ENCODE results near the gene NCKIPSD.

The NCKIPSD gene

GRCh38 chr3:48647714-48648113 is 38.0 kb downstream of the NCKIPSD start:
- no peak for DNase-seq (ENCODE audit: low spot score)

GRCh38 chr3:48644898-48645760 is 40.6 kb downstream of the NCKIPSD start:
- no peak for DNase-seq (ENCODE audit: low spot score)

GRCh38 chr3:48642605-48643004 is 43.1 kb downstream of the NCKIPSD start:
- DNase-seq (ENCODE audit: low spot score): no peak

- no peak for DNase-seq (ENCODE audit: low spot score)
Observed at GRCh38 chr3:48641396-48641795, 44.3 kb downstream of the NCKIPSD start.

- no peak for DNase-seq (ENCODE audit: low spot score)
Observed at GRCh38 chr3:48639944-48640606, 45.6 kb downstream of the NCKIPSD start.

DNA sequence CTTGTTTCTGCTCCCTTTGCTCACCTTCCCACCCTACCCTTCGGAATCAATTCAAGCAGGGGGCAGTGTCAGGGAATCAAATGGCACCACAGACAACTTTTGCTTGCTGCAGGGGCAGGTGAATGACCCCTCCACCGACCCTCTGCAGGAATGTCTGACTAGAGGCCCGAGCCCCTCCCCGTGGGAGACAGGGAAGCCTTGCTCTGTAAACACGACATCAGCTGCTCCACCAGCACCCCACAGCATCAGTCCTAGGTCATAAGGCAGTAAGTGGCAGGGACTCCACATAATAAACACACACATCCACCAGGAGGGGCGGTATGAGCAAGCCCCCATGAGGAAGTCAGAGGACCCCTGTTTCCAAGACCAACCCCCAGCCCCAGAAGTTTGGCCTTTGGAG is 48.4 kb downstream of the NCKIPSD start:
- DNase-seq (ENCODE audit: low spot score): no peak

DNA sequence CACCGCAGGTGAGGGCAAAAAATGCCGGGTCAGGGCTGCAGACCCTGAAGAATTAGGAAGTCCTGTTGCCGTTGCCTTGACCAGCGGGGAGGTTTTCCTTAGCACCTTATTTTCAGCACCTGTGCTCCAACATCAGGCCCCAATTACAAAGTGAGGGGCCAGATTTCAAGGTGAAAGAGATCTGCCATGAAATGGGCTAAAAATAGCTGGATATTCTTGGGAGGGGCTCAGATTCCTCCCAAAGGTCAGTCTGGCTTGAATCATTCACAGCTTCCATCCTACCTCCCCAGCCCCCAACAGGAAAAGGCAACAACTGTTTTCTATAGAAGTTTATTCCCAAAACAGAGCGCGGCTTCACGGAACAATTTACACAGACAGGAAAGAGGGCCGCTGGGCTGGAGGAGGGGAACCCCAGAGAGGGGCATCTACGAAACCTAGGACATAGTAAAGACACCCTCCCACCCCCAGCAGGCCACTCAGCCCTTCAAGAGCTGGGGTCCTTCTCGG is 49.5 kb downstream of the NCKIPSD start:
- DNase-seq (ENCODE audit: low spot score): no peak

DNA sequence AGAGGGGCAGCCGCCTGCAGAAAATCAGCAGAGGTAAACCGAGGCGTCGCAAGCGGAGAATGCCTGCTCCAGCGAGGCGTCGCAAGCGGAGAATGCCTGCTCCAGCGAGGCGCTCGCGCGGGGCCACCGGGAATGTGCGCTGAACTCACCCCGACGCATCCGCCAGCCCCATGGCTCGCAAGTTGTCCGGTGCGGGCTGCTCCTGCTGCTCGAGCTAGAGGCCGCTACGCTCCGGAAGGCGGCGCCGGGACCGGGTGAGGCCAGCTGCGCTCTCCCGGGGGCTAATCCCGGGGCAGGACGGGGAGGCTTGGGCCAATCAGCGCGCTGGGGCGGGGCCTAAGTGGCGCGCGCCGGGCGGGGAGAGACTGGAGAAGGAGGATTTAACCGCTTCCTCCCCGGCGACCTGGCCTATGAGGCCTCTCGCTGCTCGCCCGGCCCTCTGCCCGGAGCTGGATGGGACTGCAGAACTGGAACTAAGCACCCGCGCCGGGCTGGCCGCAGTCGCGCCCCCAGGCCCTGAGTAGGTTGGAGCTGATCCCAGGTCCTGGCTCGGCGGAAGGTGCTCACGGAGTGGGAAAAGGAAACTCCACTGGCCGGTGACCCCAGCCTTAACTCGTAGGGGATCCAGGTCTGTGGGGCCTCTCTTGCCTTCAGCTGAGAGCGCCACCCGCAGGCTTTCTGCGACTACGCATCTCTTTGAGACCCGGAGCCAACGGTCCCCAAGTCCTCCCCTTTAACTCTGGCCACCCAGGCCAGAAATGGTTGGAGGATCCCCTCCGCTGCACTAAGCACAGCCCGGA is 50.3 kb downstream of the NCKIPSD start, which contains the start of gene SLC26A6:
SLC26A6 (minus strand) TSS at position 240 of the 800 bp plus-strand sequence; CDS start at position 172, 68 bp downstream.
- DNase-seq (ENCODE audit: low spot score): peak; percentile 91

- peak; percentile 39 for DNase-seq (ENCODE audit: low spot score)
Observed at GRCh38 chr3:48634661-48635221, 51.0 kb downstream of the NCKIPSD start.

DNA sequence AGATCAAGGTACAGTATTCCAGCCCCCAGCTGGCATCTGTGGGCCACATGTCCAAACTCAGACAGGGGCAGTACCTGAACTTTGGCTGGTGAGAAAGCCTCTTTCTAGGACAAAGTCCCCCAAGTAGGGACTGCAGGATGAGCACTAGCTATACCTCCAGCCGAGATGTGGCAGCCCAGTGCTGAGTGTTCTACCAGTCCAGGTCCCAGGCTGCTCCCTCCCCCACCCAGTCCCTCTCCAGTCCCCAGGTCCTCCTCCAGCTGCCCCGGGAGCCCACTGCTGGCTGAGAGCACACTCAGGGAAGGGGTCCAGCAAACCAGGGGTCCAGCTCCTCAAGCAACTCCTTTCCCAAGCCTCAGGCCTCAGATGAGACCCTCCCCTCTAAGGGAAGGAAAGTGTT is 52.0 kb downstream of the NCKIPSD start:
- no peak for DNase-seq (ENCODE audit: low spot score)

DNA sequence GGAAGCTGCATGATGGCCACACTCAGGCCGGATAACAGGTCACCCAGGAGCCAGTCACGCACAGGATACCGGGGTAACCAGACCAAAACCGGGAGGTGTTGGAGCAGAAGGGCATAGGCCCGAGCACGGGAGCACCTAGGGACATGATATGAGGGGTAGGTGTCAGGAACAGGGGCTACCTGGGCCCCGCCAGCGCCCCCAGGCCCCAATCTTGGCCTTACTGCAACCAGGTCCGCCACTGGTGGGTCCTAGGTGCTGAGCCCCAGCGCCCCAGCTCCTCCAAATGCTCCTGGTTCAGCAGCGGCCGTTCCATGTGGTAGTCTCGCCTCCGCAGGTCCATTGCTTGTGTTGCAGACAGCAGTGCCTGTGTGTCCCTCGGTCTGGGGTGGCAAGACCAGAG is 52.5 kb downstream of the NCKIPSD start:
- DNase-seq (ENCODE audit: low spot score): no peak

- DNase-seq (ENCODE audit: low spot score): no peak
Observed at GRCh38 chr3:48631516-48632448, 53.9 kb downstream of the NCKIPSD start.

DNA sequence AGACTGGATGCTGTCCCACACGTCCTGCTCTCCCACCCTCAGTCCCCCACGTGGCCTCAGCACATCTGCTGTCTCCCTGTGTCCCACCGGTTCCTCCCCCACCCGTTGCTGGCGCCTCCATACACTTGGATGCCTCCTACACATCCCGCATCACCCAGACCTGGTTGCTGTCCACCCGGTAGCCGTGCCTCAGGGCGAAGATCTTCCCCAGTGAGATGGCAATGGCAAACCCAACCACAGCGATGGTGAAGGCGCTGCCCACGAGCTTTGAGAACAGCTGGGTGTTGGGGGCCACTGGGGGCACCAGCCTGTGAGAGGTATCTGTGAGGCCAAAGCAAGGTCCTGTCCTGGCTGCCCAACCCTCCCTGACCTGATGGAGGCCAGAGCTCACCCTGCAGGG is 54.9 kb downstream of the NCKIPSD start:
- no peak for DNase-seq (ENCODE audit: low spot score)

GRCh38 chr3:48630407-48630806 is 55.3 kb downstream of the NCKIPSD start:
- DNase-seq (ENCODE audit: low spot score): no peak

- DNase-seq (ENCODE audit: low spot score): no peak
Observed at GRCh38 chr3:48629894-48630293, 55.8 kb downstream of the NCKIPSD start.

- no peak for DNase-seq (ENCODE audit: low spot score)
Observed at GRCh38 chr3:48628277-48629017, 57.3 kb downstream of the NCKIPSD start.

- DNase-seq (ENCODE audit: low spot score): no peak
Observed at GRCh38 chr3:48625600-48625999, 60.1 kb downstream of the NCKIPSD start.

GRCh38 chr3:48624767-48625166 is 60.9 kb downstream of the NCKIPSD start:
- no peak for DNase-seq (ENCODE audit: low spot score)

GRCh38 chr3:48623851-48624547 is 61.7 kb downstream of the NCKIPSD start:
- no peak for DNase-seq (ENCODE audit: low spot score)
